ENCODE data around the gene TESK2.
"Not testable (repeated sequence)": the region's sequence is repeated elsewhere in the genome, so short reads cannot be mapped to it uniquely, and the experiment has no call there.

TESK2 gene

DNA sequence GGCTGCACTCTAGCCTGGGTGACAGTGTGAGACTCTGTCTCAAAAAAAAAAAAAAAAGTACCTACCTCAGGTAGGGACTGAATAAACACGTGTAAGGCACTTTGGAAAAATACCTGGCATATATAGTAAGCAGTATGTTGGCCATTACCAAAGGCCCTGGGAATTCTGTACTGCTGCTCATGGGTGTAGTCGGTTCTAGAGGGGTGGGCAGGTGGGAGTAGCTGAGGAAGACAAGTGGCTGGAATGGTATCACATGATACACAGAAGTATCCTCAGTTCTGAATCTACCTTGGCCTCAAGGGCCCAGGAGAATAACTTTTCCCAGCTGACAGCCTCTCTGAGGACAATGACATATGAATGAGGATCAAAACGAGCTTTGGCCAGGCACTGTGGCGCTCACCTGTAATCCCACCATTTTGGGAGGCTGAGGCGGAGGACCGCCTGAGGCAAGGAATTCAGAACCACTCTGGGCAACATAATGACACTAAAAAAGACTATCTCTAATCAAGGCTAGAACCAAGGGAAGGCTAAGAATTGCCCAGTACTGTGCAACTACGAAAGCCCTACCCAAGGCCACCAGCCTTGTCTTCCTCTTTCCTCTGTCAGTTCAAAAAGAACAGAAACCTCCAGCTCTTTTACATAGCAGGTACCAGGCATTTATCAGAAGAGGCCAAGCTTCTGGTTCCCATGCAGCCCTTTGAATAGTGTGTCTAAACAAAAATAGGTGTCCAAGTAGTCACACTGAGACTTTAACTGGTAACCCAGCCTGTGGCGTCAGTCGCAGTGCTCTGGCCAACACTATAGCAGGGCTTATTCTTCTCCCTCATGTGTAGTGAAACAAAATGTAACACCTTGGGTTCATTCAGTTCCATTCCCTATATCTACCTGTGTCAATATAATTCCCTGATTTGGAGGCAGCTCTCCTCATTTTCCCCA lies 19.3 kb upstream of the TESK2 start:
- DNase-seq (ENCODE audit: low read depth in 3 of 3), result no peak

DNA sequence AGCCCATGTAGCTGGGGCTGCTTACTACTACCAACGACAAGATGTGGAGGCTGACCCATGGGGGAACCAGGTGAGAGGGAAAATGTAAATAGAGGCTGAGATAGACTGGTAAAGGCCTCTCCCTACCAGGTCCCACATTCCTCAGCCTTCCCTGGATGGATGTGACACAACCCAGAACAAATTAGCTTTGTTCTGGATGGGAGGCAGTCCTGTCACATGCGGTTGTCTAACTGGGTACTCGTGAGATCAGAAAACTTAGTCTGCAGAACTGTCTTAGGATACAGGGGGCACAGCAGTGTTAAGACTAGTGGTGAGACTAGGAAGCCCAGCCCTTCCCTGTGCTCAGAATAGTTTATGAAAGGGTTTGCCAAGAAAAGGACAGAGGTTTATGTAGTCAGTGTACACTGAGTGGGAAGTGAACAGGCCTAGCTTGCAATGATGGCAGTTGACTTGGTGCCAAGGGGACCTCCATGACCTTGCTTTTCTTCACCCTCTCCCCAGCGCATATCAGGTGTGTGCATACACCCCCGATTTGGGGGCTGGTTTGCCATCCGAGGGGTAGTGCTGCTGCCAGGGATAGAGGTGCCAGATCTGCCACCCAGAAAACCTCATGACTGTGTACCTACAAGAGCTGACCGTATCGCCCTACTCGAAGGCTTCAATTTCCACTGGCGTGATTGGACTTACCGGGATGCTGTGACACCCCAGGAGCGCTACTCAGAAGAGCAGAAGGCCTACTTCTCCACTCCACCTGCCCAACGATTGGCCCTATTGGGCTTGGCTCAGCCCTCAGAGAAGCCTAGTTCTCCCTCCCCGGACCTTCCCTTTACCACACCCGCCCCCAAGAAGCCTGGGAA lies 17.6 kb upstream of the TESK2 start:
- no peak for DNase-seq (ENCODE audit: low read depth in 3 of 3)

DNA sequence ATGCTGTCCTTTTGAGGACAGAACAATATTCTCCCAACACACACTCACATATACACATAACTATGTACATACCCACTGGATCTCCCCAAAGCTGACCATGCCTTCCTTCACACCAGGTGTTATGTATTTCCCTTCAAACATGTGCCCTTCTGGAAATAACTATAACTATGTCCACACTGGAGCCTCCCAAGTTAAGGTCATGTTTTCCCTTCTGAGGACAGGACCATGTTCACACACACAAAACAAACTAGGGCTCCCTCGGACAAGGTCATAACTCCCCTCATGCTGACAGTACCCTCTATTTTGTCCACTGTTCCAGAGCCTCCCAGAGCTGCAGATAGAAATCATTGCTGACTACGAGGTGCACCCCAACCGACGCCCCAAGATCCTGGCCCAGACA lies 16.9 kb upstream of the TESK2 start:
- no peak for DNase-seq (ENCODE audit: low read depth in 3 of 3)

DNA sequence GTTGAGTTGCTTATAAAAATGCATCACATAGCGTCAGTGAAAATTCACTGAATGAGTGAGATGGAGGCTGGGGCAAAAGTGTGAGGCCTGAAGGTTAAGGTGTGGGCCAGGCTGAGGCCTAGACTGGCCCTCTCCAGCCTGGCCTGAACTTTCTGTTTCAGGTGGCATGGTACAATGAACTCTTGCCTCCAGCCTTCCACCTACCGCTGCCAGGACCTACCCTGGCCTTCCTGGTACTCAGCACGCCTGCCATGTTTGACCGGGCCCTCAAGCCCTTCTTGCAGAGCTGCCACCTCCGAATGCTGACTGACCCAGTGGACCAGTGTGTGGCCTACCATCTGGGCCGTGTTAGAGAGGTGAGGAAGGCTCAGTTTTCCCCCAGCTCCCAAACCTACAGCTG lies 16.2 kb upstream of the TESK2 start:
- no peak for DNase-seq (ENCODE audit: low read depth in 3 of 3)

DNA sequence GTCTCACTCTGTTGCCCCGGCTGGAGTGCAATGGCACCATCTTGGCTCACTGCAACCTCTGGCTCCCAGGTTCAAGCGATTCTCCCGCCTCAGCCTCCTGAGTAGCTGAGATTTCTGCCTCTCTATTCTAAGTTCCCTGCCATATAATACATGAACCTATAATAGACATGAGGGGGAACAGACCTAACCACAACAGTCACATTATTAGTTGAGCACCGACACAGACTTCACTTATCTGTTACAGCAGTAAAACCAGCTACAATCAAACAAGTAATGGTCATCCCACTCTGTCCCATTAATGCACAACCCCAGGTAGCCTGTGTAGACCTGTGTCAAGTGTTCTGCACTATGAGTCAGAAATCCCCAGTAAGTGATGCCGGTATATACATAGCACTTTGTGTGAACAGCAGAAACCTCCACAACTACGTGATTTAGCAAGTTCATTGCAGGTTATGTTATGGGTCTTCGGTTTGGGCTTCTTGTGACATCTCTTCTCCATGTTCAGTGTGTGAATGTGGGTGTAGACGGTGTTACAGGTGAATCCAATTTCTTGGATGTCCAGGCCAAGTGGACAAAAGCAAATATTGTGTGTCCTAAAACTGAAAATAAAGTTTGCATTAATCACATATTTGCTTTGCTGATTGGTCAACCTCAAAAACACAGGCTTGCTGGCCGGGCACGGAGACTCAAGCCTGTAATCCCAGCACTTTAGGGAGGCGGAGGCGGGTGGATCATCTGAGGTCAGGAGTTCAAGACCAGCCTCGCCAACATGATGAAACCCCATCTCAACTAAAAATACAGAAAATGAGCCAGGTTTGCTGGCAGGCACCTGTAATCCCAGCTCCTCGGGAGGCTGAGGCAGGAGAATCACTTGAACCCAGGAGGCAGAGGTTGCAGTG lies 12.7 kb upstream of the TESK2 start:
- no peak for DNase-seq (ENCODE audit: low read depth in 3 of 3)

DNA sequence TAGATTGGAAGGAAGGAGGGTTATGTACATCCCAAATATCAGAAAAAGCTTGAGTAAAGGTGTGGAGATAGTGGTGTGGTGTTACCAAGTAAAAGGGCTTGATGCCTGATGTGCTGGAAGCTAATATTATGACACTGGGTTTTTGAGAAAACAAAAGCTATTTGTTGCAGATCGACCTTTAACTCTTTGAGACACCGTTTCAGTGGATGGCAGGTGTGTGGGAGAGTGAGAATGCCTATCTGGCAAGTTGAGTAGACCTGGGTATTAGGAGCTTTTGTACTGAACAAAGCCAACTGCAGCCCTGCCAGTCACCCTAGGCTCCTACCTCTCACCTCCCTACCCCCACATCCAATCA lies 10.5 kb upstream of the TESK2 start:
- no peak for DNase-seq (ENCODE audit: low read depth in 3 of 3)

DNA sequence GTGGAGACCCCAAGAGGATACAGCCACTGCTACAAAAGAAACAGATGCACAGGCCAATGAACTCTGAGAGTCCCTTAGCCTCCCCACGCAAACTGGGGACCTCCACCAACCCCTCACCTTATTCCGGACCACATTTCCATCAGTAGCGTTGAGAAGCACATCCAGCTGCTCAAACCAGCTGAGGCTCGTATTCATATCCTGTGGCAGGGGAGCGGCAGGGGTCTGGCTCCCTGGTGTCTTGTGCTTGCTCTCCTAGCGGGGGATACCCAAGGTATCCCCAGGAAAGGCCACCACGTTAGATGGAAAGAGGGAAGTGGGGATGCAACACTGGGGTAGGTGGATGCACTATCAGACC lies 8.4 kb upstream of the TESK2 start:
- no peak for DNase-seq (ENCODE audit: low read depth in 3 of 3)

DNA sequence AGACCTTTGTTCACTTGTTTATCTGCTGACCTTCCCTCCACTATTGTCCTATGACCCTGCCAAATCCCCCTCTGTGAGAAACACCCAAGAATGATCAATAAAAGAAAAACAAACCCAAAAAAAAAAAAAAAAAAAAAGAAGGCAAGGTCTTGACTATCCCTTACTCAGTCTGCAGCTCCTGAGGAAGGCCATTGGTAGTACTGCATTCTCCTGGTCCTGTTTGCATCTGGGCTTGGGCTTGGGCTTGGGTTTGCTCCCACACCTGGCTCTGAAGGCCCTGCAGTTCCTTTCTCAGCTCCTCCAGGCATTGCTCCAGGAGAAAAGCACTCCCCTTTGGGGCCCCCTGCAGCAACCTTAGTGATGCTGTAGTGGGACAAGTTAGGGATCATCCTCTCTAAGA lies 7.3 kb upstream of the TESK2 start:
- DNase-seq (ENCODE audit: low read depth in 3 of 3), result no peak

DNA sequence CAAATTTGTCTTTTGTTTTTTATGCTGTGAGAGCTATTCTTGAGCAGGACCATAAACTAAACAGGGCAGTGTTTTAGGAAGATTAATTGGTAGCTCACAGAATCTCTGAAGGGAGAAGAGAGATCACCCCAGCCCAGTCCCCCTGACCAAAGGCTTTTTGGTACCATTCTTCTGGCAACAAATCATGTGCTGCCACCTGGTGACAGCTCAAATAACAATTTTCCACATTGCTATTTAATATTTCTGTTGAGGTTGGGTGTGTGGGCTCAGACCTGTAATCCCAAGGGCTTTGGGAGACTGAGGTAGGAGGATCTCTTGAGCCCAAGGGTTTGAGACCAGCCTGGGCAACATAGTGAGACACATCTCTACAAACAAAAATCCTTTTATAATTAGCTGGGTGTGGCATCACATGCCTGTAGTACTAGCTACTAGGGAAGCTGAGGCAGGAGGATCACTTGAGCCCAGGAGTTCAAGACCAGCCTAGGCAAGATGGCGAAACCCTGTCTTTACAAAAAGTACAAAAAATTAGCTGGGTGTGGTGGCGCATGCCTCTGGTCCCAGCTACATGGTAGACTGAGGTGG lies 2.2 kb upstream of the TESK2 start:
- DNase-seq (ENCODE audit: low read depth in 3 of 3), result peak in 1 of 3 experiments; percentile 6

DNA sequence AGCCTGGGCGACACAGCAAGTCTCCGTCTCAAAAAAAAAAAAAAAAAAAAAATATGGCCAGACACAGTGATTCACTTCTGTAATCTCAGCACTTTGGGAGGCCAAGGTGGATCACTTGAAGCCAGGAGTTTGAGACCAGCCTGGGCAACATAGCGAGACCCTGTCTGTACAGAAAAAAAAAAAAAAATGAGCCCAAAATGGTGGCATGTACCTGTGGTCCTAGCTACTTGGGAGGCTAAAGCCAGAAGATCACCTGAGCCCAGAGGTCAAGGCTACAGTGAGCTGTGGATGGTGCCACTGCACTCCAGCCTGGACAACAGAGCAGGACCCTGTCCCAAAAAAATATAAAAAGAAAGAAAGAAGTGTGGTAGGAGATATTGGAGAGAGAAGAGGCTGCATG lies 1.7 kb upstream of the TESK2 start:
- DNase-seq (ENCODE audit: low read depth in 3 of 3), result no peak

DNA sequence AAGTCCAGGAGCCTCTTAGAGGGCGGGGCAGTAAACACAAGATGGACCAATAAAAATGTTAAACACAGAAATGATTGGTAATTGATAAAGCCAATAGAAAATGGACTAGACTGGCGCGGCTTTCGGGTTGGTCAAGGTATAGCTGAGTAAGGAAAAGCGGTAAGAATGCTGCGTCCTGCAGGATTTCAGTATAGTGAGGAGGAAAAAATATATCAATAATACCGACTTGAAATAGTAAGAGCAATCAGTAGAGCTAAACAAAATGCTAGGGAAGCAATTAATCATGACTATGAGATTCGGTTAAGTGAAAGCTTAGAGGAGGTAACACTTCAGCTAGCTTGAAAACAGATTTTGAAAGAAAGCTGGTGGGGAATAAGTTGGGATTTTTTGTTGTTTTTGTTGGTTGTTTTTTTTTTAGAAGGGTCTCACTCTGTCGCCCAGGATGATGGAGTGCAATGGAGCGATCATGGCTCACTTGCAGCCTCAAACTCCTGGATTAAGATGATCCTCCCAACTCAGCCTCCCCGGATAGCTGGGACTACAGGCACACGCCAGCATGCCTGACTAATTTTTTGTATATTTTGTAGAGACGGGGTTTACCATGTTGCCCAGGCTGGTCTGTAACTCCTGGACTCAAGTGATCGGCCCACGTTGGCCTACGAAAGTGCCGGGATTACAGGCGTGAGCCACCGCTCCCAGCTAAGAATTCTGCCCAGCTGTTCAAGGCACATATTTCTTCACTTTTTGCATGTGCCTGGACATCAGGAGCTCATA lies 711 bp upstream of the TESK2 start:
- no peak for DNase-seq (ENCODE audit: low read depth in 3 of 3)

DNA sequence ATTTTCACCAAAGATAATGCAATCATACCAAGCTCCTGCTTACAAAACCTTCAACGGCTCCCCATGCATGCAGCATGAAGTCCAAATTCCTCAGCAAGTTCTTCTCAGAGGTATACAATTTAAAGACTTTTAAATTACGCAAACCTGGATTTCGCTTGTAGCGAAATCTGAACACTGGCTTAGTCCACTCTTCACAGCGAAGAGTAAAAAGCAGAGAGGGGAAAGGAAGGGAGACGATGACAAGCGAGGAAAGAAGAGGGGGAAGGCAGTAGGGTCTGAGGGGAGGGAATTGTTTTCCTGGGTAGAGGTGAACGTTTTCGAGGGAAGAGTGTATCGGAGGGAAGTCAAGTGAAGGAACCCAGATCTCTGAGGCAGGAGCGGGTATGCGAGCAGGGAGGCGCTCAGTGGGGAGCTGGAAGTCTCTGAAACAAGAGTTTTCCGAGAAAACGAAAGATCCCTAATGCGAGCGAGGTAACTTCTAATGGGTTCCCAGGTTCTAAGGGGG lies 790 bp downstream of the TESK2 start:
- no peak for DNase-seq (ENCODE audit: low read depth in 3 of 3)

DNA sequence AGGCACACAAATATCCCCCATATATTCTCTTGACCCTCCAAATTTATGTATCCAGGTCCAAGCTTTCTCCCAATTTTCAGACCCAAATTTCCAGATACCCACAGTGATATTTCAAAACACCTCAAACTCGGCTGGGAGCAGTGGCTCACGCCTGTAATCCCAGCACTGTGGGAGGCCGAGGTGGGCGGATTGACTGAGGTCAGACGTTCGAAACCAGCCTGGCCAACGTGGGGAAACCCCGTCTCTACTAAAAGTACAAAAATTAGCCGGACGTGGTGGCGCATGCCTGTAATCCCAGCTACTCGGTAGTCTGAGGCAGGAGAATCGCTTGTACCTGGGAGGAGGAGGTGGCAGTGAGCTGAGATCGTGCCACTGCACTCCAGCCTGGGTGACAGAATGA lies 1.6 kb downstream of the TESK2 start:
- peak in 1 of 3 experiments; percentile 20 for DNase-seq (ENCODE audit: low read depth in 3 of 3)

DNA sequence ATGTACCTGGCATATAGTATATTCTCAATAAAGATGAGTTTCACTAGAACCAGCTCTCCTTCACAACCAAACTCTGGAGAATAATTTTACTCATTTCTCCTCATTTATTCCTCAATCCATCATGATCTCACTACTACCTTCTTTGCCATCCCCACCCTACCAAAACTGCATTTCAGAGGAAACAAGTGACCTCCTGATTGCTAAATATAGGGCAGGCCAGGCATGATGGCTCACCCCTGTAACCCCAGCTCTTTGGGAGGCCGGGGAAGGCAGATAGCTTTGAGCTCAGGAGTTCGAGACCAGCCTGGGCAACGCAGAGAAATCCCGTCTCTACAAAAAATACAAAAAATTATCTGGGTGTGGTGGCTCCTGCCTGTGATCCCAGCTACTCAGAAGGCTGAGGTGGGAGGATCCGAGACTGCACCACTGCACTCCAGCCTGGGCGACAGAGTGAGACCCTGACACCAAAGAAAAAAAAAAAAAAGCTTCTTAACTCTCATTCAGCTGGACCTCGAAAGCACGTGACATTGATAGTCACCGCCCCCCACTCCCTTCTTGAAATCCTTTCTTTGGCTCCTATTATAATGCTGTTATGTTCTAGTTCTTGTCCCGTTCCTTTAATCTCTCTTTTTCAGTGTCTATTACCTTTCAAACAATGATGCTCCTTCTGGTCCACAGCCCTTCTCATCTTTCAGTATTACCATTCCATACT lies 2.1 kb downstream of the TESK2 start:
- DNase-seq (ENCODE audit: low read depth in 3 of 3), result no peak

DNA sequence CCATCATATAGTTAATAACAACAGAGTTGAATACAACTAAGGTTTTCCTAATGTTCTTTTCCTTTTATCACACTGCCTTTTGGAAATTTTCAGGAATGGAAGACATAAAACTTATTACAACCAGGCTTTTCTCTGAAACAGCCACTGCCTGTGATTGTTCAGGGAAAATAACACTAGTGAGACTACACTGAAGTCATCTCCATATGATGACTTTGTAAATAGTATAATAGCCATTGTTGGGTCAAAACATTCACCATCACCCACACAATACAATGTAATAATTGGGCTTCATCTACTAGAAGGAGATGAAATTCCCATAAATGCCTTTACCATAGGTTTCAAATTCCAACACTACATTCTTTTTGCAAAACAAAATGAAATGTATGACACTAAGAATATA lies 5.0 kb downstream of the TESK2 start:
- no peak for DNase-seq (ENCODE audit: low read depth in 3 of 3)

DNA sequence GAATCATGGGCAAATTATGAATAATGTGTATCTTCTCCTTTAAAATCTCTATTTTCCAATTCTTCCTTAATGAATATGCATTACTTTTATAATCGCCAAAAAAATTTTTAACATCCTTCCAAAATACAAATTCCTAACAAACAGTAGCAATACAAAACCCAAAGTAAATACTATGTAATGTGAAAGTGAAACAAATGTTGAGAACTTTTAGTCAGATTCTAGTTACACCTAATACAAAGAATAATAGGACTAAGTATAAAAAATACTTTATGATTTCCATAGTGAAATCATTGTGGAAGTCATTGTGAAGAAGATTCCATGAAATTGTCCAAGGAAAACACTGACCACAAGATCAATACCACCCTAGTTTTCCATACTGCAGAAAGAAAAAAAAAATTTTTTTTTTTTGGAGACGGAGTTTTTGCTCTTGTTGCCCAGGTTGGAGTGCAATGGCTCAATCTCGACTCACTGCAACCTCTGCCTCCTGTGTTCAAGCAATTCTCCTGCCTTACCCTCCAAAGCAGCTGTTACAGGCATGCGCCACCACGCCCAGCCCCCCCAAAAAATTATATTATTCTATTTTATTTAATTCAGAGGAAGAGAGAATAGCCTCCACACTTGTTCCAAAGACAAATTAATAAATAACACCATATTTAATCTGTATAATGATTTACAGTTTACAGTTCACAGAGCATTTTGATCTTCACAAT lies 11.8 kb downstream of the TESK2 start:
- DNase-seq (ENCODE audit: low read depth in 3 of 3), result no peak

DNA sequence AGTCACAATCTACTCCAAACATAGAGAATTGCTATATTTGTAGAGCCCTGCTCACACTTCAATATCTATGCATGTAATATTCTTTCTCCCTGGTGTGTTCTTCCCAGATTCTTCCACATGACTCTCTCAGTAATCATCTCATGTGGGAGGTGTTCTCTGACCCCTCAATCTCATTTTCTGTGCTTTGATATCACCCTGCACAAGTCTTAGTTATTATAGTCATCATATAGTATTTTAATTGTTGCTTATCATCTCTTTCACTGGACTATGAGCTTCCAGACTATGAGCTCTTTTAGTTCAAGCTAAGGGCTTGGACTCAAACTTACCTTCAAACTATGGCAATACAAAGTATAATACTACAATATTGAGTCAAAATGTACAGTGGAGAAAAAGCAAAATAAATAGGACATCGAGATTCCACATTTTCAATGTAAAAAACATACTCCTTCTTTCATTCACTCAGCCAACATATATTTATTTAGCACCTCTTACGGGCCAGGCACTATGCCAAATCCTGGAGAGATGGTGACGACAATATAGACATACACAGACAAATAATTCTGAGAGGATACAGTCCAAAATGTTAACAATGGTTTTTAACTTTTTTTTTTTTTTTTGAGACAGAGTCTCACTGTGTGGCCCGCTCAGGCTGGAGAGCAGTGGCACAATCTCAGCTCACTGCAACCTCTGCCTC lies 12.7 kb downstream of the TESK2 start:
- DNase-seq (ENCODE audit: low read depth in 3 of 3), result no peak

DNA sequence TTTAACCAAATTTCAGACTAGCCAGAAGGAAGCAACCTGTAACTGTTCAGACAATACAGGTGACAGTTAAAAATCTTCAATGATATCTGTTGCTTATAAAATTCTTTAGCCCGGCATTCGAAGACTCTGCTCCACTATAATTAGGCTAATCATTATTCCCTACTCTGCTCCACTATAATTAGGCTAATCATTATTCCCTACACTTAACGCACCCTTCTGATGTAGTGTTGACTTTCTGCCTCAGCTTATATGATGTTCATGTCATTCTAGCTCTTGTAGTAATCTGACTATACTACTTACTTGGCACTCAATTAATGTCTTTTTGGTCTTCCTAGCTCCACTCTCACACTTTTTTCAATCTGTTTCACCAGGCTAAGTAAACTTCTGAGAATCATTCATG lies 13.3 kb downstream of the TESK2 start:
- no peak for DNase-seq (ENCODE audit: low read depth in 3 of 3)

DNA sequence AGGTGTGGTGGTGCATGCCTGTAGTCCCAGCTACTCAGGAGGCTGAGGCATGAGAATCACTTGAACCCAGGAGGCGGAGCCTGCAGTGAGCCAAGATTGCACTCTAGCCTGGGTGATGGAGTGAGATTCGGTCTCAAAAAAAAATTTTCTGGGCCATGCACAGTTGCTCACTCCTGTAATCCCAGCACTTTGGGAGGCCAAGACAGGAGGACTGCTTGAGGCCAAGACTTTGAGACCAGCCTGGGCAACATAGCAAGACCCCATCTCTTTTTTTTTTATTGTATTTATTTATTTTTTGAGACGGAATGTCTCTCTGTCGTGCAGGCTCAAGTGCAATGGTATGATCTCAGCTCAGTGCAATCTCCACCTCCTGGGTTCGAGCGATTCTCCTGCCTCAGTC lies 16.8 kb downstream of the TESK2 start:
- DNase-seq (ENCODE audit: low read depth in 3 of 3), result not testable (repeated sequence)
